ENCODE measurements around the gene CHST12.
"Not testable (repeated sequence)": the region's sequence is repeated elsewhere in the genome, so short reads cannot be mapped to it uniquely, and the experiment has no call there.

The CHST12 gene

DNA sequence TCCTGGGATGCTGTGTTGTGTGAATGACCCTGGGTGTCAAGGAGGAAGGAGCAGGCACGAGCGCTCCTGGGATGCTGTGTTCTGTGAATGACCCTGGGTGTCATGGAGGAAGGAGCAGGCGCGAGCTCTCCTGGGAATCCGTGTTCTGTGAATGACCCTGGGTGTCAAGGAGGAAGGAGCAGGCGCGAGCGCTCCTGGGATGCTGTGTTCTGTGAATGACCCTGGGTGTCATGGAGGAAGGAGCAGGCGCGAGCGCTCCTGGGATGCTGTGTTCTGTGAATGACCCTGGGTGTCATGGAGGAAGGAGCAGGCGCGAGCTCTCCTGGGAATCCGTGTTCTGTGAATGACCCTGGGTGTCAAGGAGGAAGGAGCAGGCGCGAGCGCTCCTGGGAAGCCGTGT lies 25.9 kb upstream of the CHST12 start:
- H3K27me3 ChIP-seq (replicated peaks in 2 of 5; ENCODE audit: control insufficient read depth in 4 of 5, insufficient read depth in 5 of 5, low read length in 4 of 5); H3K27ac ChIP-seq (ENCODE audit: insufficient read depth in 1 of 2, low read depth in 1 of 2, low read length in 2 of 2, poor library complexity in 1 of 2, severe bottlenecking in 2 of 2); H3K9me3 ChIP-seq (ENCODE audit: control extremely low read depth in 1 of 5, control insufficient read depth in 4 of 5, insufficient read depth in 2 of 5, low read depth in 1 of 5, low read length in 4 of 5); H3K4me1 ChIP-seq (ENCODE audit: control extremely low read depth in 1 of 4, control insufficient read depth in 4 of 4, insufficient read depth in 4 of 4, low read length in 3 of 4); DNase-seq; POLR2A ChIA-PET; H3K4me3 ChIP-seq (ENCODE audit: control insufficient read depth in 1 of 7, extremely low read depth in 1 of 7, insufficient read depth in 4 of 7, low read depth in 2 of 7, low read length in 6 of 7): not testable (repeated sequence)
- CTCF ChIA-PET, result interaction anchor here (2.4 kb wide), 1 partner anchor 12 kb away, joined by 6 read pairs; no protein-coding TSS in a partner anchor
- 95% methylated on average over 7 of the region's 18 CpGs for WGBS (ENCODE audit: insufficient coverage)
- H3K36me3 ChIP-seq (ENCODE audit: control insufficient read depth in 4 of 4, insufficient read depth in 4 of 4, low read length in 3 of 4), result peaks cover 26 to 91% (median 70%) of the 10 kb centered on the region in 4 experiments

DNA sequence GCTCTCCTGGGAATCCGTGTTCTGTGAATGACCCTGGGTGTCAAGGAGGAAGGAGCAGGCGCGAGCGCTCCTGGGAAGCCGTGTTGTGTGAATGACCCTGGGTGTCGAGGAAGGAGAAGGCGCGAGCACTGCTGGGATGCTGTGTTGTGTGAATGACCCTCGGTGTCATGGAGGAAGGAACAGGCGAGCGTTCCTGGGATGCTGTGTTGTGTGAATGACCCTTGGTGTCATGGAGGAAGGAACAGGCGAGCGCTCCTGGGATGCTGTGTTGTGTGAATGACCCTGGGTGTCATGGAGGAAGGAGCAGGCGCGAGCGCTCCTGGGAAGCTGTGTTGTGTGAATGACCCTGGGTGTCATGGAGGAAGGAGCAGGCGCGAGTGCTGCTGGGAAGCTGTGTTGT lies 25.3 kb upstream of the CHST12 start:
- H3K9me3 ChIP-seq (ENCODE audit: control extremely low read depth in 1 of 5, control insufficient read depth in 4 of 5, insufficient read depth in 2 of 5, low read depth in 1 of 5, low read length in 4 of 5); H3K27ac ChIP-seq (ENCODE audit: insufficient read depth in 1 of 2, low read depth in 1 of 2, low read length in 2 of 2, poor library complexity in 1 of 2, severe bottlenecking in 2 of 2); H3K4me1 ChIP-seq (ENCODE audit: control extremely low read depth in 1 of 4, control insufficient read depth in 4 of 4, insufficient read depth in 4 of 4, low read length in 3 of 4); H3K4me3 ChIP-seq (ENCODE audit: control insufficient read depth in 1 of 7, extremely low read depth in 1 of 7, insufficient read depth in 4 of 7, low read depth in 2 of 7, low read length in 6 of 7); POLR2A ChIA-PET; H3K27me3 ChIP-seq (replicated peaks in 2 of 5; ENCODE audit: control insufficient read depth in 4 of 5, insufficient read depth in 5 of 5, low read length in 4 of 5); CTCF ChIA-PET; DNase-seq: not testable (repeated sequence)
- WGBS (ENCODE audit: insufficient coverage), result 100% methylated on average over 5 of the region's 18 CpGs
- peaks cover 23 to 88% (median 65%) of the 10 kb centered on the region in 4 experiments for H3K36me3 ChIP-seq (ENCODE audit: control insufficient read depth in 4 of 4, insufficient read depth in 4 of 4, low read length in 3 of 4)

DNA sequence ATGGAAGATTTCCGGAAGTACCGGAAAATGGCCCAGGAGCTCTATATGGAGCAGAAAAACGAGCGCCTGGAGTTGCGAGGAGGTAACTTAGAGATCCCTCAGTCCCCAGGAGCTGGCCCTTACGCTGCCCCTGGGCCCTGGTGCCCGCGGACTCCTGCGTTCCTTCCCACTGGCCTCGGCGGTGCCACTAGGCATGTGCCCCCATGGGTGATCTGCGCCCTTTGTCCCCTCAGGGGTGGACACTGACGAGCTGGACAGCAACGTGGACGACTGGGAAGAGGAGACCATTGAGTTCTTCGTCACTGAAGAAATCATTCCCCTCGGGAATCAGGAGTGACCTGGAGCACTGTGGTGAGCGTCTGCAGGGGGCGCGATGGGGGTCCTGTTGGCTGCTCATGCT lies 24.2 kb upstream of the CHST12 start:
- ChIA-PET POLR2A (interaction anchor here (0.8 kb wide), 1 partner anchor 28 kb away, joined by 3 read pairs; no protein-coding TSS in a partner anchor), CTCF (interaction anchor here (1.3 kb wide), 1 partner anchor 13 kb away, joined by 3 read pairs; no protein-coding TSS in a partner anchor)
- H3K4me1 ChIP-seq (ENCODE audit: control extremely low read depth in 1 of 4, control insufficient read depth in 4 of 4, insufficient read depth in 4 of 4, low read length in 3 of 4), result no peaks in the 10 kb centered on the region
- H3K4me3 ChIP-seq (ENCODE audit: control insufficient read depth in 1 of 7, extremely low read depth in 1 of 7, insufficient read depth in 4 of 7, low read depth in 2 of 7, low read length in 6 of 7), result no peak overlapping the region
- peaks cover 23 to 82% (median 55%) of the 10 kb centered on the region in 4 experiments for H3K36me3 ChIP-seq (ENCODE audit: control insufficient read depth in 4 of 4, insufficient read depth in 4 of 4, low read length in 3 of 4)
- no peaks in the 10 kb centered on the region for H3K27me3 ChIP-seq (replicated peaks in 2 of 5; ENCODE audit: control insufficient read depth in 4 of 5, insufficient read depth in 5 of 5, low read length in 4 of 5)
- DNase-seq, result no peak
- no peaks in the 10 kb centered on the region for H3K9me3 ChIP-seq (ENCODE audit: control extremely low read depth in 1 of 5, control insufficient read depth in 4 of 5, insufficient read depth in 2 of 5, low read depth in 1 of 5, low read length in 4 of 5)
- no peak overlapping the region for H3K27ac ChIP-seq (ENCODE audit: insufficient read depth in 1 of 2, low read depth in 1 of 2, low read length in 2 of 2, poor library complexity in 1 of 2, severe bottlenecking in 2 of 2)
- WGBS (ENCODE audit: insufficient coverage), result 96% methylated on average over 20 of the region's 20 CpGs

DNA sequence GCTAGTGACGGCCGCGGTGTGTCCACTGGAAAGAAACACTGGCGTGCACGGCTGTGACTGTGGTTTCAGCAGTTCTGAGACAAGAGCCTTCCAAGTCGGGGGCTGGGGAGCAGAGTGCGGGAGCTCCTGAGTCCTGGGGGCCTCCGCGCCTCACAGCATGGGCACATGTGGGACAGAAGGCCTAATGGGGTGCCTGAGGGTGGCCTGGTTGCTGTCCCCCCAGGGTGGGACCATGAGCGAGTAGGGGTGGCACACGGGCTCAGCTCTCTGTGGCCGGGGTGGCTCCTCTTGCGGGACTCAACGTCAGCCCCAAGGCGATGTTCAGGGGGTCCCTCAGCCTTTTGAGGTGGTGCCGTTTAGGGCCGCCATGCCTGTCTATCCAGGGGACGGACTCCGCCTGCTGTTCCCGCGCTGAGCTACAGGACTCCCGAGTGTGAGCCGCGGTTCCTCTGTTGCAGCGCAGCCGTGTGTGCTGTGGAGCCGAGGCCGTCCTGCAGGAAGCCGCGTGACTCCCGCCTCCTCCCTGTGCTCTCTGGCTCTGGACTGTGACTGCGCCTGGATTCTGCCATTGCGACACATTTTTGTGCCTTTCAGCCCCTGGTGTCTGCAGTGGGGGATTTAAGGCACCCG lies 23.5 kb upstream of the CHST12 start:
- POLR2A ChIA-PET, result no interaction called here
- WGBS (ENCODE audit: insufficient coverage), result 96% methylated on average over 31 of the region's 34 CpGs
- peaks cover 0 to 5% (median 4%) of the 10 kb centered on the region in 4 experiments for H3K4me1 ChIP-seq (ENCODE audit: control extremely low read depth in 1 of 4, control insufficient read depth in 4 of 4, insufficient read depth in 4 of 4, low read length in 3 of 4)

DNA sequence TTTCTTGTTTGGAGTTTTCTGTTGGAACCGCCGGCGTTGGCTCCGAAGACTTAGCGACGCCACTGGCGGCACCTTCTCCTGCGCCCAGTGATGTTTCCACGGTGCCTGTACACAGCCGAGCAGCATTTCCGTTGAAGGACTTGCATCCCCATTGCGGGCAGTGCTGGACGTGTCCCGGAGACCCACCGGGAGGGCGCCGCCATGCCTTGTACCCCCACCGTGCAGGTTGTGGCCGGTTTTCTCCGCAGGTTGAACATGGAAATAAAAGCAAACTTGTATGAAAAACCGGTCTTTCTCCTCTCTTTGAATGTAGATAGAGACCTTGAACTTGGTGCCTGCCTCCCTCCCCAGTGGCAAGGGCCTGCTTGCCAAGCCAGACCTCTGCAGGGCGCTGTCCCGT lies 22.9 kb upstream of the CHST12 start:
- 99% methylated on average over 23 of the region's 23 CpGs for WGBS (ENCODE audit: insufficient coverage)
- ChIA-PET POLR2A (no interaction called here), CTCF (interaction anchor here (1.3 kb wide), 1 partner anchor 15 kb away, joined by 3 read pairs; no protein-coding TSS in a partner anchor)
- H3K27ac ChIP-seq (ENCODE audit: insufficient read depth in 1 of 2, low read depth in 1 of 2, low read length in 2 of 2, poor library complexity in 1 of 2, severe bottlenecking in 2 of 2), result no peak overlapping the region
- no peak for DNase-seq
- H3K4me3 ChIP-seq (ENCODE audit: control insufficient read depth in 1 of 7, extremely low read depth in 1 of 7, insufficient read depth in 4 of 7, low read depth in 2 of 7, low read length in 6 of 7), result no peak overlapping the region
- H3K4me1 ChIP-seq (ENCODE audit: control extremely low read depth in 1 of 4, control insufficient read depth in 4 of 4, insufficient read depth in 4 of 4, low read length in 3 of 4), result peaks cover 0 to 5% (median 4%) of the 10 kb centered on the region in 4 experiments
- H3K9me3 ChIP-seq (ENCODE audit: control extremely low read depth in 1 of 5, control insufficient read depth in 4 of 5, insufficient read depth in 2 of 5, low read depth in 1 of 5, low read length in 4 of 5), result no peaks in the 10 kb centered on the region
- peaks cover 17 to 69% (median 43%) of the 10 kb centered on the region in 4 experiments for H3K36me3 ChIP-seq (ENCODE audit: control insufficient read depth in 4 of 4, insufficient read depth in 4 of 4, low read length in 3 of 4)
- H3K27me3 ChIP-seq (replicated peaks in 2 of 5; ENCODE audit: control insufficient read depth in 4 of 5, insufficient read depth in 5 of 5, low read length in 4 of 5), result no peaks in the 10 kb centered on the region

More for the DNA sequence above, 23.5 kb upstream of the CHST12 start:
- Histone ChIP-seq H3K4me3 (ENCODE audit: control insufficient read depth in 1 of 7, extremely low read depth in 1 of 7, insufficient read depth in 4 of 7, low read depth in 2 of 7, low read length in 6 of 7) (no peak overlapping the region), H3K9me3 (ENCODE audit: control extremely low read depth in 1 of 5, control insufficient read depth in 4 of 5, insufficient read depth in 2 of 5, low read depth in 1 of 5, low read length in 4 of 5) (no peaks in the 10 kb centered on the region), H3K27ac (ENCODE audit: insufficient read depth in 1 of 2, low read depth in 1 of 2, low read length in 2 of 2, poor library complexity in 1 of 2, severe bottlenecking in 2 of 2) (no peak overlapping the region), H3K27me3 (replicated peaks in 2 of 5; ENCODE audit: control insufficient read depth in 4 of 5, insufficient read depth in 5 of 5, low read length in 4 of 5) (no peaks in the 10 kb centered on the region), H3K36me3 (ENCODE audit: control insufficient read depth in 4 of 4, insufficient read depth in 4 of 4, low read length in 3 of 4) (peaks cover 21 to 74% (median 47%) of the 10 kb centered on the region in 4 experiments)
- DNase-seq, result no peak
- CTCF ChIA-PET, result interaction anchor here (1.3 kb wide), 1 partner anchor 14 kb away, joined by 3 read pairs; no protein-coding TSS in a partner anchor

DNA sequence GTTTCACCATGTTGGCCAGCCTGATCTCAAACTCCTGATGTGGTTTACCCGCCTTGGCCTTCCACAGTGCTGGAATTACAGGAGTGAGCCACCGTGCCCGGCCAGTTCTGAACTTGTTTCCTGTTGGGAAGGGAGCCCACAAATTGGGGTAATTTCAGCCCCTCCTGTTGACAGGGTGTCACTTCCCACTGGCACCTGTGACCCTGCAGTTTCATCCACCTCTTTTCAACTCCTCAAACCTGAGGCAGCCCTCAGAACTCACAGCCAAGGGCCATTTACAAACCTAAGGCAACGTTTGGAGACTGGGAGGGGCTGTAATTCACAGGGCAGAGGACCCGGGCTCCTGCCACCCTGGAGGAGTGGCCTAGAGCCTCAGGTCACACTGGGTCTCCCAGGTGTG lies 22.2 kb upstream of the CHST12 start:
- CTCF ChIA-PET, result no interaction called here
- peaks cover 17 to 61% (median 39%) of the 10 kb centered on the region in 4 experiments for H3K36me3 ChIP-seq (ENCODE audit: control insufficient read depth in 4 of 4, insufficient read depth in 4 of 4, low read length in 3 of 4)
- DNase-seq, result no peak

DNA sequence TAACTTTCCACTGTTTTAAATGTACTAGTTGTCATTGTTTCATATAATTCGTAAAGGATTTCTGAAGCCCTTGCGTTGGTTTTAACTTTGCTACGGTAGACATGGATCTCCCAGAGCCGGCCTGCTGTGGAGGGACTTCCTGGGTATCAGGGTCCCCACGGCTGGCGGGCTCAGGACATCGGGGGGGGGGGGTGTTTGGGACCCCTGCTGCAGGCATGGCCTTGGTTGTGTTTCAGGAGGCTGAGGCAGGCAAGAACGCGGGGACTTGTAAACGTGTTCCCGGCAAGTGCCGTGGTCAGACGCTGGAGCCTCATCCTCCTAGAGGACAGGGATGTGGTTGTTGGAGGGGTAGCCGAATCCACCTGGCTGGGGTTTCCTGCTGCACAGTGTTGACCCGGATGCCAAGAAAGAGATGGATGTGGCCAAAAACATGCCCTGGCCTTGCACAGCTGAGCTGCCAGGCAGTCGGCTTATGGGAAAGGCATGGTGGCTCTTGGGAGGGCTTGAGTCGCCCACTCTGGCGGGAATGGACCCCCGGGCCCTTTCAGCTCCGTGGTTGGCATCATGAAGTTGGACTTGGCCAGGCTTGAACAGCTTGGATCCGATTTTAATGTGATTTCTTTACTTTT lies 21.4 kb upstream of the CHST12 start:
- no peak overlapping the region for H3K27ac ChIP-seq (ENCODE audit: insufficient read depth in 1 of 2, low read depth in 1 of 2, low read length in 2 of 2, poor library complexity in 1 of 2, severe bottlenecking in 2 of 2)
- ChIA-PET POLR2A (no interaction called here), CTCF (interaction anchor here (1.0 to 1.5 kb wide), 2 partner anchors 16 to 25 kb away, joined by 3 to 8 read pairs; no protein-coding TSS in a partner anchor)
- WGBS (ENCODE audit: insufficient coverage), result over 99% methylated on average over 16 of the region's 21 CpGs
- H3K36me3 ChIP-seq (ENCODE audit: control insufficient read depth in 4 of 4, insufficient read depth in 4 of 4, low read length in 3 of 4), result peaks cover 15 to 54% (median 35%) of the 10 kb centered on the region in 4 experiments
- DNase-seq, result no peak
- H3K9me3 ChIP-seq (ENCODE audit: control extremely low read depth in 1 of 5, control insufficient read depth in 4 of 5, insufficient read depth in 2 of 5, low read depth in 1 of 5, low read length in 4 of 5), result no peaks in the 10 kb centered on the region
- peaks cover 0 to 10% (median 7%) of the 10 kb centered on the region in 4 experiments for H3K4me1 ChIP-seq (ENCODE audit: control extremely low read depth in 1 of 4, control insufficient read depth in 4 of 4, insufficient read depth in 4 of 4, low read length in 3 of 4)
- no peak overlapping the region for H3K4me3 ChIP-seq (ENCODE audit: control insufficient read depth in 1 of 7, extremely low read depth in 1 of 7, insufficient read depth in 4 of 7, low read depth in 2 of 7, low read length in 6 of 7)
- no peaks in the 10 kb centered on the region for H3K27me3 ChIP-seq (replicated peaks in 2 of 5; ENCODE audit: control insufficient read depth in 4 of 5, insufficient read depth in 5 of 5, low read length in 4 of 5)

More for the DNA sequence above, 22.2 kb upstream of the CHST12 start:
- Histone ChIP-seq H3K9me3 (ENCODE audit: control extremely low read depth in 1 of 5, control insufficient read depth in 4 of 5, insufficient read depth in 2 of 5, low read depth in 1 of 5, low read length in 4 of 5) (no peaks in the 10 kb centered on the region), H3K27me3 (replicated peaks in 2 of 5; ENCODE audit: control insufficient read depth in 4 of 5, insufficient read depth in 5 of 5, low read length in 4 of 5) (no peaks in the 10 kb centered on the region), H3K4me3 (ENCODE audit: control insufficient read depth in 1 of 7, extremely low read depth in 1 of 7, insufficient read depth in 4 of 7, low read depth in 2 of 7, low read length in 6 of 7) (no peak overlapping the region), H3K27ac (ENCODE audit: insufficient read depth in 1 of 2, low read depth in 1 of 2, low read length in 2 of 2, poor library complexity in 1 of 2, severe bottlenecking in 2 of 2) (no peak overlapping the region), H3K4me1 (ENCODE audit: control extremely low read depth in 1 of 4, control insufficient read depth in 4 of 4, insufficient read depth in 4 of 4, low read length in 3 of 4) (peaks cover 0 to 5% (median 4%) of the 10 kb centered on the region in 4 experiments)
- 55% methylated on average over 5 of the region's 5 CpGs for WGBS (ENCODE audit: insufficient coverage)
- POLR2A ChIA-PET, result no interaction called here

All from common myeloid progenitor, CD34-positive (primary cell).